Myometrial cell (primary cell): ENCODE measurements around the gene CASTOR2. TPM values are rescaled to one million over a fixed set of nuclear protein-coding genes. Genes with fewer than 3 reads are reported as not detected.

Experiments used
- total RNA-seq: library from RNA; depleted of rRNA; stranded (reverse); fragments of >200 nt; gene quantifications from 2 replicates; pipeline ENCODE4 v1.2.3, GENCODE V29; 2015

The CASTOR2 gene
- total RNA-seq, result 18.3 and 18.7 TPM in 2 replicates

GRCh38 chr7:74964511-74965119, at the start of gene CASTOR2:
Gene CASTOR2, plus strand, starts transcription at chr7:74964705. Its CDS starts 281 bp downstream, at chr7:74964986.

Other genes starting within 250 kb of the CASTOR2 start
- not detected in 2 replicates for gene NCF1, start 190.7 kb upstream of the CASTOR2 start, total RNA-seq
- 0.58 and 2.3 TPM in 2 replicates for gene GTF2IRD2, start 113.1 kb upstream of the CASTOR2 start, total RNA-seq
- gene RCC1L, start 109.1 kb downstream of the CASTOR2 start, total RNA-seq, result 75.0 and 78.0 TPM in 2 replicates
- 14.7 and 35.1 TPM in 2 replicates for gene GTF2IRD2B, start 127.9 kb downstream of the CASTOR2 start, total RNA-seq